B cell (primary cell): ENCODE measurements around the gene PIP4K2A. TPM values are rescaled to one million over a fixed set of nuclear protein-coding genes. Genes with fewer than 3 reads are reported as not detected.

Experiments
- ATAC-seq: fragments of 200-7000 bp; cut with Tn5 transposase; one replicate; pipeline ENCODE4 v1.10.0; 2021; ENCODE audit warnings: low read depth, mild to moderate bottlenecking, moderate number of reproducible peaks, moderate library complexity
- CTCF ChIA-PET: fragments of 350-600 bp; sonication (Branson Sonifier 250); formaldehyde crosslinking; loops from one replicate; lab custom pipeline; 2021; ENCODE audit warnings: antibody characterized with exemption, inconsistent platforms; lab: Charles Lee
- POLR2A ChIA-PET: fragments of 350-600 bp; sonication (Branson Sonifier 250); formaldehyde crosslinking; loops from one replicate; lab custom pipeline; 2021; ENCODE audit warnings: antibody characterized with exemption; lab: Charles Lee
- DNase-seq: peaks from one replicate; pipeline ENCODE4 v3.0.0; 2013
- H2AFZ ChIP-seq: 2 replicates; pipeline ENCODE4 v1.6.1; 2012; ENCODE audit warnings: mild to moderate bottlenecking, low read depth, low read length; ENCODE audit not compliant: insufficient read depth, poor library complexity, severe bottlenecking
- H3K27ac ChIP-seq, 2 donors: 1 replicate in 1 of 2; 2 replicates in 1 of 2; pipeline ENCODE4 v1.5.1; 2012 to 2013; ENCODE audit warnings: low read length in 2 of 2, mild to moderate bottlenecking in 2 of 2, moderate library complexity in 1 of 2
- H3K27me3 ChIP-seq, 4 experiments: fragments of 200-600 bp in 1 of 4; sonication (generic) in 1 of 4; replicated peaks in 1 of 4; 1 replicate in 2 of 4; 2 replicates in 2 of 4; pipeline versions ENCODE4 v1.6.1 to v1.7.0; 2013 to 2016; ENCODE audit warnings: low read length in 3 of 4, mild to moderate bottlenecking in 2 of 4, mixed read lengths in 1 of 4, moderate library complexity in 1 of 4; ENCODE audit not compliant: insufficient read depth in 4 of 4, control insufficient read depth in 3 of 4; ENCODE audit errors: control extremely low read depth in 1 of 4
- H3K36me3 ChIP-seq, 2 experiments: replicated peaks in 1 of 2; 1 replicate in 1 of 2; 2 replicates in 1 of 2; pipeline versions ENCODE4 v1.6.1 to v1.7.1; 2013; ENCODE audit warnings: low read length in 1 of 2; ENCODE audit not compliant: insufficient read depth in 2 of 2, control insufficient read depth in 1 of 2; ENCODE audit errors: control extremely low read depth in 1 of 2, extremely low read depth in 1 of 2
- H3K4me1 ChIP-seq, 2 donors: fragments of 200-600 bp in 1 of 2; sonication (generic) in 1 of 2; 1 replicate in 1 of 2; 2 replicates in 1 of 2; pipeline versions ENCODE4 v1.5.1 to v1.6.1; 2013 to 2017; ENCODE audit warnings: low read length in 2 of 2; ENCODE audit not compliant: control insufficient read depth in 2 of 2, insufficient read depth in 2 of 2
- H3K4me2 ChIP-seq: replicated peaks from 2 replicates; pipeline ENCODE3; 2012; ENCODE audit warnings: mild to moderate bottlenecking, low read depth, low read length; ENCODE audit not compliant: poor library complexity, severe bottlenecking
- H3K4me3 ChIP-seq, 5 experiments: fragments of 200-600 bp in 1 of 5; sonication (generic) in 1 of 5; 1 replicate in 3 of 5; 2 replicates in 2 of 5; pipeline versions ENCODE4 v1.5.1 to v1.7.0; 2011 to 2016; ENCODE audit warnings: low read length in 4 of 5, mild to moderate bottlenecking in 4 of 5, low read depth in 2 of 5, control low read depth in 1 of 5, moderate library complexity in 1 of 5; ENCODE audit not compliant: insufficient read depth in 1 of 5; ENCODE audit errors: control extremely low read depth in 1 of 5, extremely low read depth in 1 of 5
- H3K79me2 ChIP-seq: fragments of 200-600 bp; sonication (generic); one replicate; pipeline ENCODE4 v1.6.0; 2016; ENCODE audit warnings: low read length; ENCODE audit not compliant: control insufficient read depth, insufficient read depth
- H3K9ac ChIP-seq: fragments of 200-600 bp; sonication (generic); 2 replicates; pipeline ENCODE4 v1.6.1; 2017; ENCODE audit warnings: mild to moderate bottlenecking, low read length, moderate library complexity
- H3K9me3 ChIP-seq, 3 donors: one replicate each; pipeline versions ENCODE4 v1.6.1 to v1.7.1; 2013; ENCODE audit warnings: low read length in 2 of 3; ENCODE audit not compliant: control insufficient read depth in 2 of 3, insufficient read depth in 1 of 3; ENCODE audit errors: control extremely low read depth in 1 of 3
- H4K20me1 ChIP-seq: 2 replicates; pipeline ENCODE4 v1.6.0; 2012; ENCODE audit warnings: mild to moderate bottlenecking, low read length; ENCODE audit not compliant: insufficient read depth, control insufficient read depth, poor library complexity, severe bottlenecking
- H3K27ac Mint-ChIP-seq: one replicate; pipeline ENCODE4 v1.8.0; 2021; ENCODE audit warnings: mixed read lengths
- H3K27me3 Mint-ChIP-seq: one replicate; pipeline ENCODE4 v1.8.0; 2021; ENCODE audit warnings: mixed read lengths
- H3K4me1 Mint-ChIP-seq: one replicate; pipeline ENCODE4 v1.8.0; 2021; ENCODE audit warnings: mixed read lengths
- H3K4me3 Mint-ChIP-seq: one replicate; pipeline ENCODE4 v1.8.0; 2021; ENCODE audit warnings: mixed read lengths
- H3K9me3 Mint-ChIP-seq: one replicate; pipeline ENCODE4 v1.8.0; 2022; ENCODE audit warnings: mixed read lengths; ENCODE audit not compliant: insufficient read depth
- EZH2 ChIP-seq: IDR thresholded peaks from 2 replicates; pipeline ENCODE4 v1.6.1; 2012; ENCODE audit warnings: borderline replicate concordance, low read depth, mild to moderate bottlenecking, moderate library complexity, low read length; ENCODE audit not compliant: insufficient read depth, poor library complexity, severe bottlenecking
- WGBS: methylation state at CpG from one replicate; pipeline ENCODE4 v1.1.5; 2013; ENCODE audit warnings: missing lambda C conversion rate; ENCODE audit not compliant: insufficient coverage; 5-methylcytosine and 5-hydroxymethylcytosine counted together
- intact Hi-C: fragments of 100-400 bp; cut with micrococcal nuclease; formaldehyde crosslinking; loops from one replicate; pipeline ENCODE4 v1.10.0; 2022
- polyA plus RNA-seq: library from polyadenylated mRNA; depleted of rRNA; stranded (reverse); fragments of >200 nt; gene quantifications from 2 replicates; pipeline ENCODE4 v1.2.3, GENCODE V29; 2012
- total RNA-seq, 2 donors: library from RNA; stranded (reverse); fragments of 120-200 nt in 1 of 2; gene quantifications; 1 replicate in 1 of 2; 2 replicates in 1 of 2; pipeline versions ENCODE4 v1.2.3 to v1.2.4, GENCODE V29; 2013 to 2022
- TF ChIP-seq, protein P1 (sequence below): fragments of 200-600 bp; IDR thresholded peaks from one replicate; pipeline ENCODE4 v1.8.0; 2022; ENCODE audit warnings: antibody characterized with exemption, mild to moderate bottlenecking

The PIP4K2A gene
- total and polyA plus RNA-seq, 2 donors (not counting 1 experiment from before 2014, with no cell fraction given) = 21.8 to 103 TPM

DNA sequence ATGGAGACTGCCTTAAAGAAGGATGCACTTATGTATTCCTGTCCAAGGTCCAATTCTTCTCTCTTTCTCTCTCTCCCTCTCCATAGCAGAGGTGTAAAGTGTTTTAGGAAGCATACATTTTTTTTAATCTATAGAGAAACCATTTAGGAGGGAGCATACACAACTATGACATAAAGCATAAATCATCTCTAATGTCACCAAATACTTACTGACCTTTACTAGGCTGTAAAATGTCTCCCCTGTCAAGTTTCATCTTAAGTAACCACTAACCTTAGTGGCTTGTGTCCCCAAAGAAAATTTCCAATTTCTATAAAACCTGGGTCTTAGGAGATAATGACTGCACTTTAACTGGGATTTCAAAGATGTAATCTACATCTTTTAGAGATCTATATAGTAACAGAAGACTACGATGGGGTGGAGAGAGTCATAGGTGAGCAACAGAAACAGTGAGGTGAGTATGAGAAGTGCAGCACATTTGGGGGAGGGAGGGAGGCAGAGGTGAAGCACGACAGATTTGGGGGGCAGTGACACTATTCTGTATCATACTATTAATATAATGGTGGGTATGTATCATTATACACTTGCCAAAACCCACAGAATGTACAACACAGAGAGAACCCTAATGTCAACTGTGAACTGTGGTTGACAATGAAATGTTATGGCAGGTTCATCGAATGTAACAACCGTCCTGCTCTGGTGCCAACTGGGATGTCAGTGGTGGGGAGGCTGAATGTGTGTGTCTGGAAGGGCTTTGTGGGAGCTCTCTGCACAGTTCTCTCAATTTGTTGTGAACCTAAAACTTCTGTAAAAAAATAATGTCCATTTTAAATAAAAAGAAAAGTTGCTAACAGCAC, 79.5 kb downstream of the PIP4K2A start:
- peaks cover 0 to 8% (median 0%) of the 10 kb centered on the region in 3 donors for H3K9me3 ChIP-seq
- peaks cover 92% of the 10 kb centered on the region for H3K4me1 Mint-ChIP-seq
- peak overlapping the region; percentile 69 for H3K4me3 Mint-ChIP-seq
- no peak overlapping the region for H3K4me3 ChIP-seq
- H3K4me1 ChIP-seq = peaks cover 62 to 71% of the 10 kb centered on the region in 2 donors
- H4K20me1 ChIP-seq = no peaks in the 10 kb centered on the region
- POLR2A ChIA-PET = interaction anchor here (1.4 kb wide), 1 partner anchor 19 kb away, joined by 3 read pairs; no protein-coding TSS in a partner anchor
- peaks cover 93% of the 10 kb centered on the region for H3K79me2 ChIP-seq
- no peak for TF ChIP-seq EZH2
- TF ChIP-seq, protein P1, sequence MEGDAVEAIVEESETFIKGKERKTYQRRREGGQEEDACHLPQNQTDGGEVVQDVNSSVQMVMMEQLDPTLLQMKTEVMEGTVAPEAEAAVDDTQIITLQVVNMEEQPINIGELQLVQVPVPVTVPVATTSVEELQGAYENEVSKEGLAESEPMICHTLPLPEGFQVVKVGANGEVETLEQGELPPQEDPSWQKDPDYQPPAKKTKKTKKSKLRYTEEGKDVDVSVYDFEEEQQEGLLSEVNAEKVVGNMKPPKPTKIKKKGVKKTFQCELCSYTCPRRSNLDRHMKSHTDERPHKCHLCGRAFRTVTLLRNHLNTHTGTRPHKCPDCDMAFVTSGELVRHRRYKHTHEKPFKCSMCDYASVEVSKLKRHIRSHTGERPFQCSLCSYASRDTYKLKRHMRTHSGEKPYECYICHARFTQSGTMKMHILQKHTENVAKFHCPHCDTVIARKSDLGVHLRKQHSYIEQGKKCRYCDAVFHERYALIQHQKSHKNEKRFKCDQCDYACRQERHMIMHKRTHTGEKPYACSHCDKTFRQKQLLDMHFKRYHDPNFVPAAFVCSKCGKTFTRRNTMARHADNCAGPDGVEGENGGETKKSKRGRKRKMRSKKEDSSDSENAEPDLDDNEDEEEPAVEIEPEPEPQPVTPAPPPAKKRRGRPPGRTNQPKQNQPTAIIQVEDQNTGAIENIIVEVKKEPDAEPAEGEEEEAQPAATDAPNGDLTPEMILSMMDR = no peak
- no peaks in the 10 kb centered on the region for H3K9me3 Mint-ChIP-seq
- no peak for ATAC-seq
- no CpG with 5 or more reads among the region's 4 CpGs for WGBS
- peak overlapping the region; percentile 93 for H3K27ac Mint-ChIP-seq
- peak overlapping the region; percentile 34 for H3K9ac ChIP-seq
- intact Hi-C loops = loop anchor here (2.0 to 5.0 kb wide), 2 partner anchors 14 to 38 kb away; no protein-coding TSS in a partner anchor
- CTCF ChIA-PET = interaction anchor here (1.5 kb wide), 1 partner anchor 60 kb away, joined by 3 read pairs; no protein-coding TSS in a partner anchor
- H3K36me3 ChIP-seq = no peaks in the 10 kb centered on the region
- no peaks in the 10 kb centered on the region for H3K27me3 Mint-ChIP-seq
- H3K27me3 ChIP-seq = no peaks in the 10 kb centered on the region
- peak overlapping the region; percentile 61 for H3K4me2 ChIP-seq
- no peak for DNase-seq
- peak overlapping the region; percentile 67 for H2AFZ ChIP-seq
- H3K27ac ChIP-seq = peak overlapping the region; percentile 69 to 88

DNA sequence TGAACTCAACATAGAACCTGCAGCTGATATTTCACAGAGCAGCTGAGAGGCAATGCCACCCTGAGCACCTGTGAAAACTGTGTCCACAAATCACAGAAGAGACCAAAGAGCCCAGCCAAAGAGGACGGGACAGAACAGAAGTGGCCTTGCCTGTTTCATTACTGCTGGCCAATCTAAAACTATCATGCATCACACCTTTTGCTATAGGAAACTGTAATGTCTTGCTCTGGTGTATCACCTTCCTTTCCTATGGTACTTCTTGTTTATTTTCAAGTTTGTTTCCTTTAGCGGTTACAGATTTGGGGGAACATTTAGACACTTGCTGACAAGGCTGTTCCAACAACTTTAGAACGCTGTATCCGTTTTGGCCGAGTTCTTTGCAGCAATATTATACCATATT, 80.3 kb downstream of the PIP4K2A start:
- ChIA-PET POLR2A (no interaction called here), CTCF (interaction anchor here (1.3 to 1.5 kb wide), 2 partner anchors 23 to 33 kb away, joined by 3 to 4 read pairs; no protein-coding TSS in a partner anchor)
- TF ChIP-seq, protein P1 = no peak
- no peak for TF ChIP-seq EZH2
- no peak overlapping the region for H3K4me3 ChIP-seq
- no peak for DNase-seq
- Mint-ChIP-seq H3K9me3 (no peaks in the 10 kb centered on the region), H3K4me1 (peaks cover 91% of the 10 kb centered on the region), H3K27me3 (no peaks in the 10 kb centered on the region), H3K4me3 (no peak overlapping the region), H3K27ac (peak overlapping the region; percentile 82)
- peaks cover 93% of the 10 kb centered on the region for H3K79me2 ChIP-seq
- intact Hi-C loops = loop anchor here (2.0 to 5.0 kb wide), 2 partner anchors 15 to 37 kb away; no protein-coding TSS in a partner anchor
- no peak overlapping the region for H2AFZ ChIP-seq
- peaks cover 69 to 77% of the 10 kb centered on the region in 2 donors for H3K4me1 ChIP-seq
- H4K20me1 ChIP-seq = no peaks in the 10 kb centered on the region
- no peaks in the 10 kb centered on the region for H3K36me3 ChIP-seq
- WGBS = 67% methylated on average over 1 of the region's 5 CpGs
- no peak for ATAC-seq
- H3K9ac ChIP-seq = no peak overlapping the region
- H3K4me2 ChIP-seq = no peak overlapping the region
- peaks cover 0 to 8% (median 0%) of the 10 kb centered on the region in 3 donors for H3K9me3 ChIP-seq
- no peaks in the 10 kb centered on the region for H3K27me3 ChIP-seq
- peak overlapping the region in 1 of 2 donors; percentile 88 for H3K27ac ChIP-seq
